ENCODE results near the gene TM7SF2. TPM values are rescaled to one million over a fixed set of nuclear protein-coding genes. Genes with fewer than 3 reads are reported as not detected.

The TM7SF2 gene
- total RNA-seq, 6 experiments from 2014 or later: 25.6 to 112 (median 37.8) TPM

DNA sequence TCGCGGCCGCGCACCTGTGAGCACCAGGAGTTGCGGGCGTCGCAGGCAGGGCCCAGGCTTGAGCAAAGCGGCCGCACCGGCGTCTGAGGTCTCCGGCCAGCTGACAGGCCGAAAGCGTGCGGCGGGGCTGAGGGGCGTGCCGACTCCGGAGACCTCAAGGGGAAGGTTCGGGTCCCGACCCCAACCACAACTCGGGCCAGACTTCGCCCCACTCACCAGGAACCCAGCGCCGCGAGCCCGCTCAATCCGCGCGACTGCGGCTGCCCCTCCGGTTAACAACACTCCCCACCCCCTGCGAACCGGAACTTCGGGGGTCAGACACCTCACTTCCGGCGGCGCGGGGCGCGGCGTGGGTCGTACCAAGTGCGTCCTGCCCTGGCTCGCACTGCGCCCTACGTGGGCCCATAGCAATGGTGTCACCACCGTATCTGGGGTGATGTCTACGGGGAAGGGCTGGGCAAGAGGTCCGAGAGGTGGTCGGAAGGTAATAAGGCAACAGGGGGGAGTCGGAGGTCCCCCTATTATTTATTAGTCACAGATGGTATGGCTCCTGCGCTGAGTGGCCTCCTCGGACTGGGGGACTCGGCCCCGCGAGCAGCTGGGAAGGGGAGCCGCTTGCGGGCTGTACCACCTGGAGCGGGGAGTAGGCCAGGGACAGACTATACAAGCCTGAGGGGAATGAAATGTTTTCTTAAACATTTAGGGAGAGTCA lies 22.7 kb downstream of the TM7SF2 start, which contains the start of gene SYVN1:
Gene SYVN1, minus strand, starts transcription at position 280 of the 712 bp plus-strand sequence. CDS start 918 bp downstream, outside the sequence.
- peak within 1 kb of the TSS; percentile 96 to 99 (median 97) for H3K27ac ChIP-seq
- H3K4me1 ChIP-seq: peaks cover 0 to 25% (median 11%) of the 10 kb centered on the region in 4 donors
- peak; percentile 97 for TF ChIP-seq POLR2A (IDR thresholded peaks at IDR 0.05)
- TF ChIP-seq, protein P1, sequence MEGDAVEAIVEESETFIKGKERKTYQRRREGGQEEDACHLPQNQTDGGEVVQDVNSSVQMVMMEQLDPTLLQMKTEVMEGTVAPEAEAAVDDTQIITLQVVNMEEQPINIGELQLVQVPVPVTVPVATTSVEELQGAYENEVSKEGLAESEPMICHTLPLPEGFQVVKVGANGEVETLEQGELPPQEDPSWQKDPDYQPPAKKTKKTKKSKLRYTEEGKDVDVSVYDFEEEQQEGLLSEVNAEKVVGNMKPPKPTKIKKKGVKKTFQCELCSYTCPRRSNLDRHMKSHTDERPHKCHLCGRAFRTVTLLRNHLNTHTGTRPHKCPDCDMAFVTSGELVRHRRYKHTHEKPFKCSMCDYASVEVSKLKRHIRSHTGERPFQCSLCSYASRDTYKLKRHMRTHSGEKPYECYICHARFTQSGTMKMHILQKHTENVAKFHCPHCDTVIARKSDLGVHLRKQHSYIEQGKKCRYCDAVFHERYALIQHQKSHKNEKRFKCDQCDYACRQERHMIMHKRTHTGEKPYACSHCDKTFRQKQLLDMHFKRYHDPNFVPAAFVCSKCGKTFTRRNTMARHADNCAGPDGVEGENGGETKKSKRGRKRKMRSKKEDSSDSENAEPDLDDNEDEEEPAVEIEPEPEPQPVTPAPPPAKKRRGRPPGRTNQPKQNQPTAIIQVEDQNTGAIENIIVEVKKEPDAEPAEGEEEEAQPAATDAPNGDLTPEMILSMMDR (IDR thresholded peaks at IDR 0.05): no peak
- H3K9me3 ChIP-seq: no peaks in the 10 kb centered on the region
- DNase-seq (peak; percentile 94 to 96 (median 95)), ATAC-seq (peak; percentile 83 to 90 (median 86))
- no peaks in the 10 kb centered on the region for H3K27me3 ChIP-seq
- WGBS (ENCODE audit: insufficient coverage, low coverage, low lambda C conversion rate, missing lambda C conversion rate): under 1% methylated on average over 27 of the region's 60 CpGs
- H3K36me3 ChIP-seq: peaks cover 4 to 36% (median 21%) of the 10 kb centered on the region in 4 donors
- H3K4me3 ChIP-seq: peak within 1 kb of the TSS; percentile 92 to 99 (median 99)
- intact Hi-C loops (cut with DNase I): loop anchor here in 1 of 2 donors (10.0 kb wide), 1 partner anchor 120 kb away; no protein-coding TSS in a partner anchor

DNA sequence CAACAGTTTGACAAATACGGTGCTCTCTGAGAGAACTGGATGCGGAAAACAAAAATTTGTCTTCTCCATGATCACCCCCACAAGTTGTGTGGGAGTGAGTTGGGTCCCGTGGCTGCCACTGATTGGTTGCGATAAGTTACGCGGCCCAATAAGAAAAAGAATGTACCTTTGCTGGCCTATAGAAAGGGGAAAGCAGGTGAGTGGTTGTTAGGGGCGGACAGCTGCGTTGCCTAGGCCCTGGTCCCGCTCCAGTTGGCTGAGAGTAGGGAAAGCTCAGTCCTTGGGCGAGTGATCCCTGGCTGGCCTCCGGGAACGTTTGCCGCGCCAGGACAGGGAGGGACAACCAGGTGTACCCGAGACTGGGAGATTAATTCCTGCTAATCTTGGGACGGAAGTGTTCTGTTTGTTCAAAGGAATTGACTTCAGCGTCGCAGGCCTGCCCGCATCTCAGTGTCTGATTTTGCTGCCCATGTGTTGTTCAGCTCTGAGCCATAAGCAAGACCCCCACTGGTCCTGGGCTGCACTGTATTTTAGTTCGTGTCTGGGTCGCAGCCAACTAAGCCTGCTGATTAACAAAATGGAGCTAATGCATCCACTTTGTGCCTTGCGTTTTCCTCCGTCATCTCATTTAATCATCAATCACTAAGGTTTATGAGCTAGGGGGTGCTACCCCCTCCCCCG lies 23.4 kb downstream of the TM7SF2 start:
- peak; percentile 80 to 86 (median 82) for ATAC-seq
- intact Hi-C loops (cut with DNase I): loop anchor here in 1 of 2 donors (10.0 kb wide), 1 partner anchor 120 kb away; no protein-coding TSS in a partner anchor

DNA sequence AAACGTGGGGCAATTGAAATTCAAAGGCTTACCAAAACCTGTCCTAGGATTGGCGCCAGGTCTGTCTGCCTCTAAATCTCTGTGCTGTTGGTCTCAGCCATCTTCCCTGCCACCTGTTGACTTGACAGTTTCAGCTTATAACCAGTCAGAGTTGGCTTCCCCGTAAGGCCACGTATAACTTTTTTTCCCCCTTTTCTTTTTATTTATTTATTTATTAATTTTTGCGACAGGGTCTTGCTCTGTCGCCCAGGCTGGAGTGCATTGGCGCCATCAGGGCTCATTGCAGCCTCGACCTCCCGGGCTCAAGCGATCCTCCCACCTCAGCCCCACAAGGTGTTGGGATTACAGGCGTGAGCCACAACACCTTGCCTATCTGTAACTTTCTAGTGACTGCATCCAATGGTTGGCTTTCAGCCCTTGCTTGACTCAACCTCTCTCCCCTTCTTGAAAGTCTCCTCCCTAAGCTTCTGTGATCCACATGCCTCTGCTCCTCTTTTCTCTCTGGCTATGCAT lies 24.0 kb downstream of the TM7SF2 start:
- H3K4me3 ChIP-seq: peak overlapping the region; percentile 92 to 99 (median 99)
- WGBS (ENCODE audit: insufficient coverage, low coverage, low lambda C conversion rate, missing lambda C conversion rate): 52% methylated on average over 8 of the region's 11 CpGs
- no peak for DNase-seq
- no peaks in the 10 kb centered on the region for H3K27me3 ChIP-seq
- no peak for ATAC-seq
- TF ChIP-seq, protein P1 (IDR thresholded peaks at IDR 0.05): no peak
- TF ChIP-seq POLR2A (IDR thresholded peaks at IDR 0.05): no peak
- no peaks in the 10 kb centered on the region for H3K9me3 ChIP-seq
- H3K36me3 ChIP-seq: peaks cover 0 to 23% (median 12%) of the 10 kb centered on the region in 4 donors
- intact Hi-C loops (cut with DNase I): loop anchor here in 1 of 2 donors (10.0 kb wide), 1 partner anchor 119 kb away; no protein-coding TSS in a partner anchor
- peaks cover 0 to 25% (median 11%) of the 10 kb centered on the region in 4 donors for H3K4me1 ChIP-seq
- peak overlapping the region; percentile 96 to 99 (median 97) for H3K27ac ChIP-seq

More for the DNA sequence above, 23.4 kb downstream of the TM7SF2 start:
- Histone ChIP-seq H3K27ac (peak overlapping the region; percentile 96 to 99 (median 97)), H3K27me3 (no peaks in the 10 kb centered on the region), H3K4me1 (peaks cover 0 to 25% (median 11%) of the 10 kb centered on the region in 4 donors), H3K4me3 (peak overlapping the region; percentile 92 to 99 (median 99)), H3K9me3 (no peaks in the 10 kb centered on the region), H3K36me3 (peaks cover 0 to 29% (median 16%) of the 10 kb centered on the region in 4 donors)
- peak; percentile 95 to 98 (median 97) for DNase-seq
- TF ChIP-seq POLR2A (IDR thresholded peaks at IDR 0.05): no peak
- TF ChIP-seq, protein P1 (IDR thresholded peaks at IDR 0.05): no peak
- 4% methylated on average over 20 of the region's 24 CpGs for WGBS (ENCODE audit: insufficient coverage, low coverage, low lambda C conversion rate, missing lambda C conversion rate)

DNA sequence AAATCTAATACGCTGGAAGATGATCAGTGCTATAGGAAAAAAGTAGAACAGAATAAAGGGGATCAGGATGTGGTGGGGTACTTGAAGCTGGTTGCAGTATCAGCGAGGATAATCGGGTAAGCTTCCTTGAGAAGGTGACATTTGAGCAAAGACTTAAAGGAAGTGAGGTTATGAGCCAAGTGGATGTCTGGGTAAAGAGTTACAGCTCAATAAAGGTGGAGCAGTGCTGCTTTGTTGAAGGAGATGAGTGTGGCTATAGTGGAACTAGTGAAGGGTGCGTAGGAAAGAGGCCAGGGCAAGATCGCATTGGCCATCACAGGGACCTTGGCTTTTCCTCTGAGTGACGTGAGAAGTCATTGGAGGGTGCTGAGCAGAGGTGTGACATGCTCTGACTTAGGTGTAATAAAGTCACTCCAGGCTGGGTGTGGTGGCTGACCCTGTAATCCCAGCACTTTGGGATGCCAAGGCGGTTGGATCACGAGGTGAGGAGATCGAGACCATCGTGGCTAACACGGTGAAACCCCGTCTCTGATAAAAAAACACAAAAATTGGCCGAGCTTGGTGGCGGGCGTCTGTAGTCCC lies 24.9 kb downstream of the TM7SF2 start:
- H3K27ac ChIP-seq: no peak overlapping the region
- no peaks in the 10 kb centered on the region for H3K9me3 ChIP-seq
- H3K4me1 ChIP-seq: peaks cover 0 to 31% (median 11%) of the 10 kb centered on the region in 4 donors
- H3K27me3 ChIP-seq: no peaks in the 10 kb centered on the region
- TF ChIP-seq, protein P1 (IDR thresholded peaks at IDR 0.05): no peak
- no peak for TF ChIP-seq POLR2A (IDR thresholded peaks at IDR 0.05)
- no peak overlapping the region for H3K4me3 ChIP-seq
- WGBS (ENCODE audit: insufficient coverage, low coverage, low lambda C conversion rate, missing lambda C conversion rate): 94% methylated on average over 6 of the region's 15 CpGs
- intact Hi-C loops (cut with DNase I): loop anchor here in 1 of 2 donors (10.0 kb wide), 1 partner anchor 118 kb away; no protein-coding TSS in a partner anchor
- H3K36me3 ChIP-seq: peaks cover 0 to 14% (median 7%) of the 10 kb centered on the region in 4 donors
- ATAC-seq (no peak), DNase-seq (no peak)

Measured in right lobe of liver (tissue), 6 donors.